HCT116 (cell line): Measurements from ENCODE around the gene MED1. TPM values are rescaled to one million over a fixed set of nuclear protein-coding genes. Genes with fewer than 3 reads are reported as not detected.

Experiments used
- ATAC-seq: fragments of 200-7000 bp; cut with Tn5 transposase; 2 replicates; pipeline ENCODE4 v1.9.1; 2020; ENCODE audit warnings: mild to moderate bottlenecking, moderate library complexity
- BruUV-seq: library from RNA; stranded (reverse); fragments of 400-500 nt; replicated peaks from 2 replicates; lab custom pipeline; 2021; lab: Mats Ljungman, UMichigan
- CTCF ChIA-PET: fragments of 300-600 bp; sonication (Branson Sonifier 250); formaldehyde crosslinking; loops from one replicate; lab custom pipeline; 2021; ENCODE audit warnings: antibody characterized with exemption; lab: Charles Lee
- POLR2A ChIA-PET: fragments of 300-600, 350-600 bp; sonication (Branson Sonifier 250); formaldehyde crosslinking; loops from one replicate; lab custom pipeline; 2021; ENCODE audit warnings: antibody characterized with exemption; lab: Charles Lee
- RAD21 ChIA-PET, 2 experiments: fragments of 300-600 bp; sonication (Branson Sonifier 250); formaldehyde crosslinking; loops; one replicate each; lab custom pipeline; 2023; ENCODE audit warnings: low total read pairs in 2 of 2; ENCODE audit not compliant: uncharacterized antibody in 2 of 2, unreplicated experiment in 2 of 2, low non-redundant PET in 1 of 2; lab: Charles Lee
- DNase-seq: peaks from one replicate; pipeline ENCODE4 v3.0.0-alpha.2; 2010; ENCODE audit warnings: low read depth, low spot score
- H2AFZ ChIP-seq: fragments of 200-600 bp; shearing (Covaris generic), sonication (generic); 2 replicates; pipeline ENCODE4 v1.6.1; 2017; ENCODE audit warnings: low read depth, mixed run types, mixed read lengths, antibody characterized with exemption, low read length; ENCODE audit not compliant: poor library complexity, severe bottlenecking
- H3K27ac ChIP-seq: 2 replicates; pipeline ENCODE4 v1.5.1; 2012; ENCODE audit warnings: low read depth, low read length
- H3K27me3 ChIP-seq: fragments of 200-600 bp; sonication (generic); 2 replicates; pipeline ENCODE4 v1.6.1; 2016; ENCODE audit warnings: mixed run types, low read length, mixed read lengths; ENCODE audit not compliant: insufficient read depth
- H3K36me3 ChIP-seq, 2 experiments: fragments of 200-500 bp in 1 of 2; fragments of 200-600 bp in 1 of 2; sonication (Bioruptor generic) in 1 of 2; sonication (generic) in 1 of 2; 2 replicates each; pipeline versions ENCODE4 v1.5.1 to v1.6.1; 2014 to 2016; ENCODE audit warnings: low read length in 2 of 2, inconsistent platforms in 1 of 2, mixed read lengths in 1 of 2, mixed run types in 1 of 2; ENCODE audit not compliant: insufficient read depth in 2 of 2, control insufficient read depth in 1 of 2
- H3K4me1 ChIP-seq, 2 experiments: fragments of 200-600 bp in 1 of 2; sonication (generic) in 1 of 2; 2 replicates each; pipeline versions ENCODE4 v1.5.1 to v1.6.1; 2012 to 2017; ENCODE audit warnings: low read length in 2 of 2, inconsistent platforms in 1 of 2, mild to moderate bottlenecking in 1 of 2, mixed read lengths in 1 of 2, mixed run types in 1 of 2, moderate library complexity in 1 of 2; ENCODE audit not compliant: insufficient read depth in 2 of 2, control insufficient read depth in 1 of 2
- H3K4me2 ChIP-seq: fragments of 200-600 bp; sonication (generic); 2 replicates; pipeline ENCODE4 v1.6.1; 2017; ENCODE audit warnings: mixed run types, low read length, mixed read lengths
- H3K4me3 ChIP-seq, 2 experiments: fragments of 200-600 bp in 1 of 2; sonication (generic) in 1 of 2; replicated peaks in 1 of 2; 2 replicates each; pipeline ENCODE4 v1.5.1; 2011 to 2016; ENCODE audit warnings: low read length in 2 of 2, control low read depth in 1 of 2, low read depth in 1 of 2, mild to moderate bottlenecking in 1 of 2, mixed read lengths in 1 of 2, mixed run types in 1 of 2
- H3K79me2 ChIP-seq: fragments of 200-600 bp; sonication (generic); 2 replicates; pipeline ENCODE4 v1.6.1; 2017; ENCODE audit warnings: mild to moderate bottlenecking, mixed run types, low read length, moderate library complexity, mixed read lengths; ENCODE audit not compliant: insufficient read depth
- H3K9ac ChIP-seq: fragments of 200-600 bp; sonication (generic); 2 replicates; pipeline ENCODE4 v1.6.1; 2016; ENCODE audit warnings: low read length, mixed read lengths
- H3K9me2 ChIP-seq: fragments of 200-600 bp; sonication (generic), shearing (Covaris generic); 2 replicates; pipeline ENCODE4 v1.6.1; 2017; ENCODE audit warnings: mixed run types, mild to moderate bottlenecking, moderate library complexity; ENCODE audit not compliant: insufficient read depth
- H3K9me3 ChIP-seq, 2 experiments: fragments of 200-500 bp in 1 of 2; fragments of 200-600 bp in 1 of 2; sonication (Bioruptor generic) in 1 of 2; sonication (generic) in 1 of 2; 2 replicates each; pipeline ENCODE4 v1.6.1; 2014 to 2017; ENCODE audit warnings: low read length in 2 of 2, mixed read lengths in 2 of 2, inconsistent platforms in 1 of 2, low read depth in 1 of 2, mild to moderate bottlenecking in 1 of 2, mixed run types in 1 of 2, moderate library complexity in 1 of 2; ENCODE audit not compliant: control insufficient read depth in 1 of 2, insufficient read depth in 1 of 2
- H4K20me1 ChIP-seq: fragments of 200-600 bp; sonication (generic), shearing (Covaris generic); 2 replicates; pipeline ENCODE4 v1.6.1; 2017; ENCODE audit warnings: mixed run types, mild to moderate bottlenecking, moderate library complexity; ENCODE audit not compliant: insufficient read depth
- FOSL1 ChIP-seq: IDR thresholded peaks from 2 replicates; pipeline ENCODE4 v1.6.1; 2012; ENCODE audit warnings: low read depth
- TCF7L2 ChIP-seq: IDR thresholded peaks from 2 replicates; pipeline ENCODE4 v1.7.0; 2011; ENCODE audit warnings: borderline replicate concordance, inconsistent platforms; ENCODE audit not compliant: insufficient read depth, insufficient read length; ENCODE audit errors: extremely low read depth
- intact Hi-C: fragments of 100-400 bp; cut with micrococcal nuclease; formaldehyde crosslinking; loops from 2 replicates; pipeline ENCODE4 v1.10.0; 2022
- total RNA-seq: library from RNA; stranded (reverse); gene quantifications from one replicate; pipeline ENCODE4 v1.2.1, GENCODE V29; 2021; ENCODE audit not compliant: unreplicated experiment

The MED1 gene
- total RNA-seq, 1 experiment from 2014 or later, result 55.7 TPM

GRCh38 chr17:39406951-39407350, 44.1 kb downstream of the MED1 start:
- Histone ChIP-seq H4K20me1 (peaks cover 3% of the 10 kb centered on the region; the same call in 1 of the 2 replicates), H3K4me2 (no peak overlapping the region), H3K4me3 (no peak overlapping the region), H3K9ac (no peak overlapping the region), H3K4me1 (peaks cover 0 to 12% of the 10 kb centered on the region in 2 experiments; a peak in 2 of 4 replicates), H3K9me3 (no peaks in the 10 kb centered on the region), H3K36me3 (peaks cover 35 to 38% of the 10 kb centered on the region in 2 experiments), H3K79me2 (no peaks in the 10 kb centered on the region), H3K27me3 (no peaks in the 10 kb centered on the region), H2AFZ (no peak overlapping the region), H3K9me2 (no peaks in the 10 kb centered on the region), H3K27ac (no peak overlapping the region)
- no peak for ATAC-seq
- DNase-seq, result no peak
- no peak for TF ChIP-seq FOSL1
- CTCF ChIA-PET, result no interaction called here
- intact Hi-C loops, result no loop called here
- BruUV-seq, result no TSS peak
- POLR2A ChIA-PET, result no interaction called here
- RAD21 ChIA-PET, result no interaction called here

- no peak for TF ChIP-seq TCF7L2
- TF ChIP-seq, all 23 proteins: peak for 0
- POLR2A ChIA-PET, result no interaction called here
- H3K4me3 ChIP-seq, result no peak overlapping the region
- peaks cover 27 to 33% of the 10 kb centered on the region in 2 experiments for H3K36me3 ChIP-seq
- H2AFZ ChIP-seq, result no peak overlapping the region
- no peak overlapping the region for H3K4me2 ChIP-seq
- BruUV-seq, result no TSS peak
- peaks cover 2 to 18% of the 10 kb centered on the region in 2 experiments; a peak in 2 of 4 replicates for H3K4me1 ChIP-seq
- peaks cover 3% of the 10 kb centered on the region; the same call in 1 of the 2 replicates for H4K20me1 ChIP-seq
- H3K9me2 ChIP-seq, result no peaks in the 10 kb centered on the region
- H3K27ac ChIP-seq, result no peak overlapping the region
- H3K27me3 ChIP-seq, result no peaks in the 10 kb centered on the region
- peaks cover 5% of the 10 kb centered on the region; the same call in 1 of the 2 replicates for H3K79me2 ChIP-seq
- no peak overlapping the region for H3K9ac ChIP-seq
- CTCF ChIA-PET, result no interaction called here
- RAD21 ChIA-PET, result no interaction called here
- DNase-seq (no peak), ATAC-seq (no peak)
- no peaks in the 10 kb centered on the region for H3K9me3 ChIP-seq
- intact Hi-C loops, result no loop called here
Observed at GRCh38 chr17:39405436-39405835, 45.6 kb downstream of the MED1 start.
